Measurements from ENCODE around the gene CYP8B1. TPM values are rescaled to one million over a fixed set of nuclear protein-coding genes. Genes with fewer than 3 reads are reported as not detected.

The CYP8B1 gene
- total RNA-seq, 2 donors from 2014 or later, result not detected

- no peaks in the 10 kb centered on the region for H3K36me3 ChIP-seq
- no peak for ATAC-seq (ENCODE audit: insufficient number of reproducible peaks, low FRiP score, low read depth)
- no peak overlapping the region for H3K4me3 ChIP-seq
- peak overlapping the region; percentile 77 to 79 for H3K27ac ChIP-seq
- no peak for DNase-seq (ENCODE audit: low spot score)
- no peaks in the 10 kb centered on the region for H3K9me3 ChIP-seq
- peaks cover 31 to 64% of the 10 kb centered on the region in 2 donors for H3K4me1 ChIP-seq (ENCODE audit: control insufficient read depth in 1 of 2, low read depth in 2 of 2)
- TF ChIP-seq CTCF (IDR thresholded peaks at IDR 0.05), result no peak
- H3K27me3 ChIP-seq (replicated peaks; ENCODE audit: insufficient read depth), result no peaks in the 10 kb centered on the region
Observed at GRCh38 chr3:42846685-42847522, 28.8 kb downstream of the CYP8B1 start.

DNA sequence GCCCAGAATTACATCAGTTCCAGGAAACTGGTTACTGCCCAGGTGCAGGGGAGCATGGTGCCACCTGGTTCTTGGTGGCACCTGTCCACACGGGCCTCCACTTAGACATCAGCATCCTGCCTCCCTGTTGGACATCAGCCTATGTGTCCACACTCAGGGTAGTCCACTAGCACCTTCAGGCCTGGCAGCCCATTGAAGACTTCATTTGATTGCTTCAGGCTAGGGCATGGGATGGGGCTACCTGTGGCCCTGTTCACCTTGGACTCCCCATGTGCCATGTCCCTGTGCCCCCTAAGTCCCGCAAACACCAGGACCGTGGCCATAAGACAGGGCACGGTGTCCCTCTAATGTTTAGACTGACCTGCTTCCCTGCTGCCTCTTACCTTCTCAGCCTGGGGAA is 30.9 kb downstream of the CYP8B1 start:
- DNase-seq (ENCODE audit: low spot score) (no peak), ATAC-seq (ENCODE audit: insufficient number of reproducible peaks, low FRiP score, low read depth) (no peak)
- no peak overlapping the region for H3K4me3 ChIP-seq
- peak overlapping the region; percentile 77 to 79 for H3K27ac ChIP-seq
- TF ChIP-seq CTCF (IDR thresholded peaks at IDR 0.05), result no peak
- H3K36me3 ChIP-seq, result no peaks in the 10 kb centered on the region
- H3K9me3 ChIP-seq, result no peaks in the 10 kb centered on the region
- H3K4me1 ChIP-seq (ENCODE audit: control insufficient read depth in 1 of 2, low read depth in 2 of 2), result peaks cover 26 to 58% of the 10 kb centered on the region in 2 donors
- no peaks in the 10 kb centered on the region for H3K27me3 ChIP-seq (replicated peaks; ENCODE audit: insufficient read depth)

- no peaks in the 10 kb centered on the region for H3K27me3 ChIP-seq (replicated peaks; ENCODE audit: insufficient read depth)
- no peaks in the 10 kb centered on the region for H3K9me3 ChIP-seq
- no peaks in the 10 kb centered on the region for H3K36me3 ChIP-seq
- H3K27ac ChIP-seq, result peak overlapping the region; percentile 77 to 79
- peaks cover 26 to 60% of the 10 kb centered on the region in 2 donors for H3K4me1 ChIP-seq (ENCODE audit: control insufficient read depth in 1 of 2, low read depth in 2 of 2)
- ATAC-seq (ENCODE audit: insufficient number of reproducible peaks, low FRiP score, low read depth) (no peak), DNase-seq (ENCODE audit: low spot score) (no peak)
- TF ChIP-seq CTCF (IDR thresholded peaks at IDR 0.05), result no peak
- H3K4me3 ChIP-seq, result no peak overlapping the region
Observed at GRCh38 chr3:42844412-42844713, 31.3 kb downstream of the CYP8B1 start.

DNA sequence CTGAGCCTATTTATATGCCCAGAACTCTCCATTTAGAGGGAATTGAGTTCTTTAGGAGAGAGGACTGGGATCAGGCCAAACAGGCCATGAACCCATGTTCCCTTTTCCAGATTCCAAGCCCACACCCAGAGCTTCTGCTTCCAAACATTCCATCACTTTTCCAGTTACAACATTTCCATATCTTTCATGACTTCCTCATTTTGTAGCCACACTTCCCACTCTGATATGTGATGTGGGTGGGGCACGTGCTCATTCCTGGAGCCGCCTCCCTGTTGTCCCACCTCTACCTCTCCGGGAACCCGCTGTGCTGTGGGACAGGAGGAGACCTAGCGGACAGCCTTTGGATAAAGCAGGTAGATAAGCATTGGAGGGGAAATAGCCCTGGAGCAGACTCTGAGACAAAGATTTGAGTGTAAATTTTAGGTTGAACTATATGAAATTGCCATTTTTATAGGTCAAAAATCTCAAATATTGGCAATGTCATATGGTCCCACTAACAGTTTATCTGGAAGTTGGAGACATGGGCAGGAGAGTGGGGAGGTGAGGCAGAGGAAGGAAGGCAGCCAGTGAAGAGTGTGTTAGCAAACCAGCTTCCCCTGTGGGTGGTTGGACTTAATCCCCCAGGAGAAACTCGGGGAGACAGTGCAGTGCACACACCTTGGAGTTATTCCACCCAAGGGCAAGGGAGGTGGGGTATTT is 31.8 kb downstream of the CYP8B1 start:
- Histone ChIP-seq H3K27me3 (replicated peaks; ENCODE audit: insufficient read depth) (no peaks in the 10 kb centered on the region), H3K36me3 (no peaks in the 10 kb centered on the region), H3K4me1 (ENCODE audit: control insufficient read depth in 1 of 2, low read depth in 2 of 2) (peaks cover 26 to 64% of the 10 kb centered on the region in 2 donors), H3K9me3 (no peaks in the 10 kb centered on the region), H3K4me3 (no peak overlapping the region), H3K27ac (peak overlapping the region; percentile 77 to 79)
- DNase-seq (ENCODE audit: low spot score) (no peak), ATAC-seq (ENCODE audit: insufficient number of reproducible peaks, low FRiP score, low read depth) (no peak)
- no peak for TF ChIP-seq CTCF (IDR thresholded peaks at IDR 0.05)

DNA sequence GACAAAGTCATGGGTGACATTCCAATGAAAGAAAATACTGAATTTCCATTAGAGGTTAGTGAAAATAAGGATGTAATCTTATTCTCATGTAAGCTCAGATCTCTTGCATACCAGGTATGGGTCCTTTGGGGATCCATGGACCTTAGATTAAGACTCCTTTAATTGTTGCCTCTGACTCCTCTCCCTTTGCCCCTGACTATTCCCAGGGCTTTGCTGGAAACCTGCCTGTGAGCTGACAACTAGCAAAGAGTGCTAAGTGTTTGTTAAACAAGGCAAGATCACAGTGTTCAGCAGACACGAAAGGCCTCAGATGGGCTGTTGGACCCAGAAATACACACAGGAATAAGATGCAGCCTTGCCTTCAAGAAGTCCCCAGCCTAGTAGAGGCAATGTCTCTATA is 34.3 kb downstream of the CYP8B1 start:
- Histone ChIP-seq H3K27me3 (replicated peaks; ENCODE audit: insufficient read depth) (no peaks in the 10 kb centered on the region), H3K9me3 (no peaks in the 10 kb centered on the region), H3K4me3 (no peak overlapping the region), H3K36me3 (no peaks in the 10 kb centered on the region), H3K27ac (no peak overlapping the region), H3K4me1 (ENCODE audit: control insufficient read depth in 1 of 2, low read depth in 2 of 2) (peaks cover 19 to 49% of the 10 kb centered on the region in 2 donors)
- DNase-seq (ENCODE audit: low spot score) (no peak), ATAC-seq (ENCODE audit: insufficient number of reproducible peaks, low FRiP score, low read depth) (no peak)
- no peak for TF ChIP-seq CTCF (IDR thresholded peaks at IDR 0.05)
